Activated CD8-positive, alpha-beta memory T cell treated with anti-CD3 and anti-CD28 coated beads, Interleukin-2, amount 50 U/mL, for 24 hours (primary cell): ENCODE results near the gene SLC19A3.
"Not testable (repeated sequence)": the region's sequence is repeated elsewhere in the genome, so short reads cannot be mapped to it uniquely, and the experiment has no call there.

Experiments
- DNase-seq: peaks from one replicate; pipeline ENCODE4 v3.0.0-alpha.2; 2020; ENCODE audit errors: extremely low read depth

The SLC19A3 gene

DNA sequence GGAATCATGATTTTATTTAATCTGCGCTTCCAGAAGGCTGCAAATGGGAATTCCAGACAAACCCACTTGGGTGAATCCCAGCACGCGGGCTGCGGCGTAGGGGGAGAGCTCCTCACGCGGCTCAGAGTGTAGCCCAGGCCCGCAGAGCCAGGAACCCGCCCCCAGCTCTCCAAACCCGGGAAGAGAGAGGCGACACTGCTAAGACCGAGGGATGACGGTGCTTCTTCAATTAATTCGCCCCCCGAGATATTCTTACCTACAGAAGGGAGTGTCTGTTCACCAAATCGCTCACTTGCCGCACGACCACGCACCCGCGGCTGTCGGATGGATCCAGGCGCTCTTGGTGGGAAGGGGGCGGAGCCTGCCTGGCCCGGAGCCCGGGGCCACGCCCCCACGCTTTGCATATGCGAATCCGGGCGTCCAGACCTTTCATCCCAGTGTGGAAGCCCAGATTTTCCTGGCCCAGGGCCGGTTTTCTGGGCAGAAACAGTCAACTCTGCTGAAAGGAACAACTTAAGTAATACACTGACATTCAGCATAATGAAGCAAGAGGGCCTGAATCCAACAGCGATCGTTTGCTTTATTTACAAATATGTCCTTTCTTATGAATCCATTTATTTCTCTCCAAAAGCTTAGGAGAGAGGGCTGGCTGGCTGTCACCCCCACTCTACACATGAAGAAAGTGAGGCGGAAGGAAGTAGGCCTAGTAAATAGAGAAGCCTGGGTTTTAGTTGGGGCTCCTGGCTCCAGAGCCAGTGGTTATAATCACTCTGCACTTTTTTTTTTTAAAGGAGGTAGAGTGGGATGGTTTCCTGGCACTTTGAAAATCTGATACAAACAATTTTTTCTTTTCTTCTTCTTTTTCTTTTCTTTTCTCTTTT is at the start of gene SLC19A3:
Gene SLC19A3 (minus strand): TSS at position 342 of the 881 bp plus-strand sequence. CDS start 15,710 bp downstream, outside the sequence.
- no peak for DNase-seq

DNA sequence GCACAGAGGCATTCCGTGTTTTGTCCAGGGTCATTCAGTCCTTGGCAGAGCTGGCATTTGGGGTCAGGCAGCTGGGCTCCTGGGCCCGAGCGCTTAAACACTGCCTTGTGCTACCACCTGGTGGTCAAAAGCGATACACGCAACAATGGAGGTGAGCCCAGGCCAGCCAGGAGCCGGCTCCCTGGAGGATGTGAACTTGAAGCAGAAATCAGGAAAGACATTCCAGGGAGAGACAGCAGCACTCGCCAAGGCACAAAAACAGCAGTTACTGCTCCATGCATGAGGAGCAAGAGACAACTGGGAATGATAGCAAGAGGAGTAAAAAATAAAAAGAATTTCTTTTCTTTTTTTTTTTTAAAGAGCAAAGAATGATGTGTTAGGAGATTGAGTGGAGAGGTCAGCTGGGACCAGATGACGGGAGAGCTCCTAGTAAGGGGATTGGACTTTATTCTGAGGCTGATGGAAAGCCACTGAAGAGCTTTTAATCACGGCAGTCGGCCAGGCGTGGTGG is 48.6 kb upstream of the SLC19A3 start:
- DNase-seq = no peak

DNA sequence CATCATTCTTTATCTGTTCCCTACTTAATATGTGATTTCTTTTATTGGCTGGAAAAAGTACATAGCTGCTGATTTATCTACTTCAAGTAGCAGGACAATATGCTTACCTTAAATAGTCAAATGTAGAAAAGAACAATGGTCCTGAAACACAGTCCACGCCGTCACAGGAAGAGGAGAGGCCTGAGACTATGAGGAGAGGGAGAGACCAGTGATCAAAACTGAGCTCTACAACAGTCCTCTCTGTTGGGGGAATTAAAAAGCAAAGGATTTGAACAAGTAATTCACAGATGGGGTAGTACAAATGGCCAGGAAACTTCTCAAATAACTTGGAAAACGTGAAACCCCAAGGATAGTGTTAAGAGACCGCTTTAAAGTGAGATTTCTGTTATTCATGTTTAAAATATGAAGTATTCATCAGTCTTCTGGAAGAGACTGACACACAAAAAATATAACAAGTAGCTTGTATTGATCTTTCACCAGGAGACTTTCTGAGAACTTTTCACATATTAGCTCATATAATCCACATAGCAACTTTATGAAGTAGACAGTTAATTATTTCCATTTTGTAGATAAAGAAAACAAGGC is 48.1 kb upstream of the SLC19A3 start:
- no peak for DNase-seq

DNA sequence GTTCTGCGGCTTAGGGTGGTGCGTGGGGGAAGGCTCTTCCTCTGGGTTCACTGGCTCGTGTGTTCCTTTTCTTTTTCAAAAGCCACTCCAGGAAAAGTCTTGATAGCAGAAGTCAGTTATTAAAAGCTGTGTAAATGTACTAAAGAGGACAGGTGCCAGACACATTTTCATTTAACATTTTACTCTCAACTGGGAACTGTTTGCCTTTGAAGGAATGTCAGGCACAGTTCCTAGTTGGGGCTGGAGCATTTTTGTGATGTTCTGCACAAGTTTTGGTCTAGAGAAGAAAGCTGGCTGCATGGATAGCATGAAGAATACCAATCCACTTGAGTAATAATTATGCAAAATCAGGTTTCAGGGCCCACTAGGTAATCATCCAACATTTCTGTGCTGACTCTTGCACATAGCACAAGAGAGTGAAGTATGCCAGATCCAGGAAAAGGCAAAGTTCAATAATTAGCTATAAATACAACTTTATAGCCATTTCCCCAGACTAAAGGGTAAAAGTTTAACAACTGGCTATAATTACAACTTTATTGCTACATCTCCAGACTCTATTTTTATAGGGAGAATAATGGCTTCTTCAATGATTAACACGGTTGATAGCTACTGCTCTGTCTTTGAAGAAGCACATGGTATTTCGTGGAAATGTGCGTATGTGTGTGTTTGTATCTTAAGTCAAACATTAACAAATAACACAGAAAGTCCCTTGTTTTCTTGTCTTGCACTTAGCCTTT is 44.1 kb upstream of the SLC19A3 start:
- DNase-seq = no peak

DNA sequence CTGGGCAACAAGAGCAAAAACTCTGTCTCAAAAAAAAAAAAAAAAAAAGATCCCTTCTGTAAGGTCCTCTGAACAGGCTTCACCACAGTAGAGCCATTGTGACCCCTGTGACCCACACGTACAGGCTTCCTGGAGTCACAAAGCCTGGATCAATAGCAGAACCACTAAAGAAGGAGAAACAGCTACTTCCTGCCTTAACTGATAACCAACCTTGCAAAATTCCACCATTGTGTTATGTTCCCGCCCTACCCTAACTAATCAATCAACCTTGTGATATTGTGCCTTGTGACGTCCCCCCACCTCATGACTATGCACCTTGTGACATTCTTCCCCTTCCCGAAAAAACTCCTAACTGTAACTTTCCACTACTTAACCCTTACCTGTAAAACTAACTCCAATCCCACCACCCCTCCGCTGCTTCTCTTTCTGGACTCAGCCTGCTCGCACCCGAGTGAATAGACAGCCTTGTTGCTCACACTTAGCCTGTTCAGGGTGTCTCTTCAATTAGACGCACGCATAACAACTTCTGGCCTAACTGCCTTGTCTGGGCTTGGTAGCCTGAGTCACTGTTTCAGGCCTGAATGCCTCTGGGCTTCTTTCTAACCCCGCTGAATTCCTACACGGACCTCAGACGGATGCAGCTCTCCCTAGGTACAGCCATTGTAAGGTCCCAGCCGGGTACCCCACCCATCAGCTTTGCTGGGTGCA is 41.7 kb upstream of the SLC19A3 start:
- DNase-seq = no peak

DNA sequence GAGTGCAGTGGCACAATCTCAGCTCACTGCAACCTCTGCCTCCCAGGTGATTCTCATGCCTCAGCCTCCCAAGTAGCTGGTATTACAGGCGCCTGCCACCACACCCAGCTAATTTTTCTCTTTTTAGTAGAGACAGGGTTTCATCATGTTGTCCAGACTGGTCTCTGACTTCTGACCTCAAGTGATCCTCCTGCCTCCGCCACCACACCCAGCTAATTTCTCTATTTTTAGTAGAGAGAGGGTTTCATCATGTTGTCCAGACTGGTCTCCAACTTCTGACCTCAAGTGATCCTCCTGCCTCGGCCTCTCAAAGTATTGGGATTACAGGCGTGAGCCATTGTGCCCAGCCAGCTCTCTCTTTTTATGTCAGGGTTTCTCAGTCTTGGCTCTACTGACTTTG is 38.4 kb upstream of the SLC19A3 start:
- not testable (repeated sequence) for DNase-seq

DNA sequence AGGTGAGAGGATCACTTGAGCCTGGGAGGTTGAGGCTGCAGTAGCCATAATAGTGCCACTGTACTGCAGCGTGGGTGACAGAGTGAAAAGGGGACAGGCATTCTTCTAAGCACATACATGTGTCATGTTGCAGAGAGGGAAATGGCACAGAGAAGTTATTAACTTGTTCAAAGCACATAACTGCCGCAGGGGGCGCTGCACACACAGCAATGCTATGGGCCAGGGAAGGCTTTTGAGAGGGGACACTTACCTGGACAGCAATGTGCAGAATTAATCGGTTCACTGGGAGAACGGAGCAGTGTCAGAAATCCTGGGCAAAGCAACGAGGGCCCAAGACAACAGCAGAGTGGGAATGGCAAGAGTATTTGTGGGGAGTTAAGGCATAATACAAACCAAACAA is 30.3 kb upstream of the SLC19A3 start:
- no peak for DNase-seq

DNA sequence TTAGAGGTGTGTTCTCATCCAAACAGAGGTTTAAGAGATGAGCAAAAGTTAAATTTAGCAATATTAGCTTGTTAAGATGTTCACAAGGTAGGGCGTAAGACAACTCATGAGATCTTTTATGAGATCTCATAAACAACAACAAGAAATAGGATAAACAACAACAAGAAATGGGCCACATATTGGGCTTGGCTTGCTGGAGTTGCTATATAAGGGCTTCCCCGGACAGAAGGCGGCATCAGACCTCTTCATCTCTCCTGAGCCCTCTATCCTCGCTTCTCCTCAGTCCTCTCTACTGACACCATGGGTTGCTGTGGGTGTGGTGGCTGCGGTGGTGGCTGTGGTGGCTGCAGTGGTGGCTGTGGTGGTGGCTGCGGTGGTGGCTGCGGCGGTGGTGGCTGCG is 27.8 kb upstream of the SLC19A3 start, which contains the start of gene SCYGR8:
Gene SCYGR8 (plus strand): TSS at position 301 of the 400 bp plus-strand sequence. CDS start 0 bp downstream, at position 301.
- DNase-seq = no peak

DNA sequence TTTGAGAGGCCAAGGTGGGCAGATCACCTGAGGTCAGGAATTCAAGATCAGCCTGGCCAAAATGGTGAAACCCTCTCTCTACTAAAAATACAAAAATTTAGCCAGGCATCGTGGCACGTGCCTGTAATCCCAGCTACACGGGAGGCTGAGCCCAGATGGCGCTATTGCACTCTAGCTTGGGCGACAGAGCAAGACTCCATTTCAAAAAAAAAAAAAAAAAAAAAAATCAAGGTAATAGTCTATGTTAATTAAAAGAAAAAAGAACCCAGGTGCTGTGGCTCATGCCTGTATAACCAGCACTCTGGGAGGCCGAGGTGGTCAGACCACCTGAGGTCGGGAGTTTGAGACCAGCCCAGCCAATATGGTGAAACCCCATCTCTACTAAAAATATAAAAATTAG is 22.9 kb upstream of the SLC19A3 start:
- not testable (repeated sequence) for DNase-seq

DNA sequence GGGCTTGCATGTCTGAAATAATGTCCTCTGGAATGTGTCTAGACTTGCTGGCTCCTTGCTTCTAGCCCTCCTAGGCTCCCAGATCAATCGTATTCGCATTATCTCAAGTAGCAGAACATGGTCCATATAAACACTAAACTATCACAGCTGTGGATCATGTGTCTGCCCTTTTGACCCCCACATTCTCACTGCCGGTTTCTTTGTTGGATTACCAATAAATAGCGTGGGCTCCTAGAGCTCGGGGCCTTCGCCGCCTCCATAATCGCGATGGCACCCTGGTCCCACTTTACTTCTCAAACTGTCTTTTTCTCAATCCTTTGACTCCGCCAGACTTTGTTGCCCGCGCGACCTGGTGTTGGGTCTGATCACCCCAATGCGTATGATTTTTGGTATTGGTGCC is 21.5 kb upstream of the SLC19A3 start:
- no peak for DNase-seq

DNA sequence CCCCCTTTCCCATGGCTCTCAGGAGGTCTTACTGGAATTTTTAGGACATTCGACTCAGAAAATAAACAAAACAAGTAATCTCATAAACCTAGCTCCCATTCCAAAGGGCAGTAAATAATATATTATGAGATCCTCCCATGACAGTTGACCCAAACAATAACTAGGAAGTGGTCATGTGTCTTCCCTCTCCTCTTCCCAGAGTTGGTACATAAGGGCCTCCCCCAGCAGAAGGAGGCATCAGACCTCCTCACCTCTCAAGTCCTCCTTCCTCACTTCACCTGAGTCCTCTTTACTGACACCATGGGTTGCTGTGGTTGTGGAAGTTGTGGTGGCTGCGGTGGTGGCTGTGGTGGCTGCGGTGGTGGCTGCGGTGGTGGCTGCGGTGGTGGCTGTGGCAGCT is 10.2 kb upstream of the SLC19A3 start, which contains the start of gene SCYGR7:
Gene SCYGR7 (plus strand): TSS at position 301 of the 400 bp plus-strand sequence. CDS start 0 bp downstream, at position 301.
- DNase-seq = no peak

DNA sequence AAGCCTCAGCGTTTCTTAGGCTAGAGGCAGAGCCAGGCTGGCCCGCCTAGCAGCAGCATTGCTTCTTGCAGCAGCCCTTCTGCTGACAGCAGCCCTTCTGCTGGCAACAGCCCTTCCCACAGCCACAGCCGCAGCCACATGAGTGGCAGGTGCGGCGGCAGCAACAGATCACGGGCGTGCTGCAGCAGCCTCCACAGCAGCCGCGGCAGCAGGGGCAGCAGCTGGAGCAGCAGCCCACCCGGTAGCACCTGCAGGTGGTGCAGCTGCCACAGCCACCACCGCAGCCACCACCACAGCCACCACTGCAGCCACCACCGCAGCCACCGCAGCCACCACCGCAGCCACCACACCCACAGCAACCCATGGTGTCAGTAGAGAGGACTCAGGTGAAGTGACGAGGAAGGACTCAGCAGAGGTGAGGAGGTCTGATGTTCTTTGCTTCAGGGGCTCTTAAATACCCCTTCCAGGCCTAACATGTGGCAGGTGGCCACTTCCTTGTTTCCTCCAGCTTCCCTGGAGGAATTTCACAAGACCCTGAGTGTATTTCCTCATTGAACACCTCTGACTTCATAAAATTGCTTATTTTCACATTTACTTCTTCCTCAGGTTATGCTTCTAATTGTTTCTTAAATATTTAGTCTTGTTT is 6.7 kb upstream of the SLC19A3 start, which contains the start of gene SCYGR6:
Gene SCYGR6 (minus strand): TSS at position 364 of the 646 bp plus-strand sequence. CDS start 0 bp downstream, at position 364.
- no peak for DNase-seq

DNA sequence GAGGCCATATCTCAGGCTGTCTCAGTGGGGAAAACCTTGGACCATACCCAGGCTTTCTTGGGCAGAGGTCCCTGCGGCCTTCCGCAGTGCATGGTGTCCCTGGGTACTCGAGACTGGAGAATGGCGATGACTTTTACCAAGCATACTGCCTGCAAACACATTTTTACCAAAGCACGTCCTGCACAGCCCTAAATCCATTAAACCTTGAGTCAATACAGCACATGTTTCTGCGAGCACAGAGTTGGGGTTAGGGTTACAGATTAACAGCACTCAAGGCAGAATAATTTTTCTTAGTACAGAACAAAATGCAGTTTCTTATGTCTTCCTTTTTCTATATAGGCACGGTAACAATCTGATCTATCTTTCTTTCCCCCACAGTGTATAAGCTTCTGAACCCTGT is 5.0 kb upstream of the SLC19A3 start:
- not testable (repeated sequence) for DNase-seq

DNA sequence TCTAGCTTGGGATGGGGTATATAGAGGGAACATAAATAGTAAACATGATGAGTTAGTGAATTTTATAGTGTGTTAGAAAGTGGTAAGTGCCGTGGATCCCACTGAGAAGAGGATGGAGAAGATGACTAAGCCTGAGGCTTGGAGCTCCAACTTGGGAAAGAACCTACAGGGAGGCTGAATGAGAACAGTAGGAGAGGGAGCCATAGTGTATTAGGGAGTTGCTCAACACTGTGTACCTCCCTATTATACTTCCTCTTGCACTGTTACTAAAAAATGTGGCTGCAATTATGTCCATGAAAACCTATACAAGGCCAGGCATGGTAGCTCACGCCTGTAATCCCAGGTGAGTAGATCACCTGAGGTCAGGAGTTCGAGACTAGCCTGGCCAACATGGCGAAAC is 2.9 kb upstream of the SLC19A3 start:
- no peak for DNase-seq

DNA sequence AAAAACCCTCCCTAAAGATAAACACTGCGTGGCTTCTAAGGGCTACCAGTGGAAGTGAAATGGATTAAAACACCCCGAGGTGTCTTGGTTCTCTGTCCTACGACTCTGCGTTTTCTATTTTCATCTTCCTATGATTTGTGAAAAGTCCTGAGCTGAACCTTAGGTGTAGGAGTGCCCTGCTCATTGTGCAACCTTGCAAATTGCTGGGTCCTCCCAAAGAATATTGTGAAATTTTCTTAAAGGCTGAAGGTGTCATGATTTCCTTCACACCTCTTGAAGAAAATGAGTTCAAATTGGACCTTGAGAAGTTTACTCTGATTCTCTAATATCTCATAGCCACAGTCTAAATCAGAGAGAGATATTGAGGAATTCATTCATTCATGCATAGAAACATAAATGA is 1.8 kb upstream of the SLC19A3 start:
- DNase-seq = no peak

DNA sequence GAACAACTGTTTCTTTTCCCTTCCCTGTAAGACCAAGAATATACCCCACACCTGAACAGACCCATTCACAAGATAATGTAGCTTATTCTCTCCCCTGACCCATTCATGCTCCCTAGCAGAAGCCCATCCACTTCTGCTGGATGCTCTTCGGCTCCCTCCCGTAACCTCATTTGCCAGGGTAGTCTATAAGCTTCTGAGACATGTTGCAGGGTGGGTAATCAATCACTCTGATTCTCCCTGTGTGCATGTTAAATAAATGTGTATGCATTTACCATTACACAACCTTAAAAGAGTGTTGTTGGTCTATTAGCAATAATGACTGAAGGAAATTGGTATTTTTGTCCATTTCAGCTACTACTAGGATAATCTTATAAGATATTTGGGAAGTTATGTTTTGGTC is 1.3 kb downstream of the SLC19A3 start:
- DNase-seq = no peak

DNA sequence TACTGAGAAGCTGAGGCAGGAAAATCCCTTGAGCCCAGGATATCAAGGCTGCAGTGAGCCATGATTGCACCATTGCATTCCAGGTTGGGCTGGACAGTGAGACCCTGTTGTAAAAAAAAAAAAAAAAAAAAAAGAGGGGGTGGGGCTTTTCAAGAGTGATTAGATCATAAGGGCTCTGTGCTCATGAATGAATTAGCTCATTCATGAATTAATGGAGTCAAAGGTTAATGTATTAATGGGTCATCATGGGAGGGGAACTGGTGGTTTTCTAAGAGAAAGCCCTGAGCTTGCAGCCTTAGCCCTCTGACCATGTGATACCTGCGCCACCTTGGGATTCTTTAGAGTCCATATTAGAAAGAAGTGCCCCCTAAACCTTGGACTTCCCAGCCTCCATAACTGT is 4.5 kb downstream of the SLC19A3 start:
- DNase-seq = no peak

DNA sequence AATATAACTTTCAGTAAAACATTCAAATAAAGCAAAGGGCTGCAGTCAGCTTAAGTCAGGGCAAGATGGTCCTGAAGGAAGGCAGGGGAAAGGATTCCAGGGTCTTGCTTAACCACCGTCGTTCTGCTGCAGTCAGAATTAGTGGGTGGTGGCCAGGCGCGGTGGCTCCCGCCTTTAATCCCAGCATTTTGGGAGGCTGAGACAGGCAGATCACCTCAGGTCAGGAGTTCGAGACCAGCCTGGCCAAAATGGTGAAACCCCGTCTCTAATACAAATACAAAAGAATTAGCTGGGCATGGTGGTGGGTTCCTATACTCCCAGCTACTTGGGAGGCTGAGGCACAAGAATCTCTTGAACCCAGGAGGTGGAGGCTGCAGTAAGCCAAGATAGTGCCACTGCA is 6.8 kb downstream of the SLC19A3 start:
- DNase-seq = no peak

DNA sequence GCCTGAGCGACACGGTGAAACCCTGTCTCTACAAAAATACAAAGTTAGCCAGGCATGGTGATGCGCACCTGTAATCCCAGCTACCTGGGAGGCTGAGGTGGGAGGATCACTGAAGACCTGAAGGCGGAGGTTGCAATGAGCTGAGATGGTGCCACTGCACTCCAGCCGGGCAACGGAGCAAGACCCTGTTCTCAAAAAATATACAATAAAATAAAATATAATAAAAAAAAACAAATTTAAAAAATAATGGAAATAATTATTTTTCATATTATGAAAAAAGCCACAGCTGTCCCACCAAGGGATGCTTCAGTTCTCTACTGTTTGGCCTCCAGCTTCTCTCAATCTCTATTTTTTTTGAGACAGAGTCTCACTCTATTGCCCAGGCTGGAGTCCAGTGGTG is 10.4 kb downstream of the SLC19A3 start:
- no peak for DNase-seq

DNA sequence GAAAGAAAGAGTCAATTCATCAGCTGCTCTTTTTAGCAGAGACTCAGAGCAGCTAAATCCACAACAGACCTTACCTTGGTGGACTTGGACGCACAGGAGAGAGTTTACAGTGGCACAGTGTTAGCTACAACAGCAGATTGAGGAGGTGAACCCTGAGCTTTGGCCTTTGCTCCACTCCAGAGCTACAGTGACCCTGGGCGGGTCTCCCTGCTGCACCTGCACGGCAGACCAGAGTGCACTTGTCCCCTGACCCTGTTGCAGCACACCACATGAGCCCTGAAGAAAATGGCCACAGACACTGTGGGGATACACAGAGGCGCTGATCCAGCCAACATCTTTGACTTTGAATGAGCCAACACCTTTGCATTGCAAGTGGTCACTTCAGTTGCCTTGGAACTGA is 11.0 kb downstream of the SLC19A3 start:
- DNase-seq = no peak

DNA sequence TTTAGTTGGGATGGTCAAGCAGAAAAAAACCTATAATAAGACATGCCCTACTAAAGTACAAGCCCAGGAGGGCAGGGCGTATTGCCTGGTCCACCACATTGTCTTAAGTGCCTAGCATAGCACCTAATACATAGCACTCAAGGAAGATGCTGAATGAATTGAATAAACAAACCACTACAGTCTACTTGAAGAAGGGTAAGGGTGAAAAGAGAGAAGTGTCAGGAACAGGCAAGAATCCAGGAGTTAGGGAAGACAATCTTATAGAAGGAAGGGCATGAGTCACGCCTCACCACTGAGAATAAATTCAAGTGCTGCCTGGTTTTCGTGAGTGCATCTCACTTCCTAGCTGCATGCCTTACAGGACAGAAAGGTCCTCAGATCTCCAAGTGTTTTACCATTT is 13.9 kb downstream of the SLC19A3 start:
- no peak for DNase-seq
